ENCODE measurements around the gene LUZP2. TPM values are rescaled to one million over a fixed set of nuclear protein-coding genes. Genes with fewer than 3 reads are reported as not detected.

Gene LUZP2
- total and polyA plus RNA-seq, 4 donors, result 0.05 TPM; not detected in 3

- Histone ChIP-seq H3K27me3 (ENCODE audit: control insufficient read depth in 4 of 4, insufficient read depth in 4 of 4, low read length in 3 of 4) (no peaks in the 10 kb centered on the region), H3K4me3 (ENCODE audit: low read depth in 1 of 3, low read length in 3 of 3) (no peak overlapping the region), H3K27ac (ENCODE audit: low read depth in 1 of 2, low read length in 2 of 2) (no peak overlapping the region), H3K9ac (ENCODE audit: low read depth in 1 of 2, low read length in 2 of 2) (no peak overlapping the region), H3K36me3 (ENCODE audit: control insufficient read depth in 4 of 4, insufficient read depth in 3 of 4, low read depth in 1 of 4, low read length in 3 of 4) (no peaks in the 10 kb centered on the region), H3K4me1 (ENCODE audit: control insufficient read depth in 4 of 4, insufficient read depth in 4 of 4, low read length in 3 of 4) (no peaks in the 10 kb centered on the region), H3K9me3 (ENCODE audit: control insufficient read depth in 4 of 4, low read length in 3 of 4) (no peaks in the 10 kb centered on the region)
- 87% methylated on average over 1 of the region's 1 CpG for WGBS
- TF ChIP-seq NR2F2 (IDR thresholded peaks at IDR 0.05), result no peak
- TF ChIP-seq HNF4A (conservative IDR thresholded peaks at IDR 0.05), result no peak
- no peak for TF ChIP-seq FOXA2 (IDR thresholded peaks at IDR 0.05)
- TF ChIP-seq JUND (IDR thresholded peaks at IDR 0.05), result no peak
- TF ChIP-seq ATF3 (IDR thresholded peaks at IDR 0.05), result no peak
- TF ChIP-seq YY1 (IDR thresholded peaks at IDR 0.05), result no peak
- TF ChIP-seq FOXA1 (IDR thresholded peaks at IDR 0.05), result no peak
- TF ChIP-seq GABPA (IDR thresholded peaks at IDR 0.05 in 1 of 2, conservative IDR thresholded peaks at IDR 0.05 in 1 of 2), result no peak
- no peak for TF ChIP-seq HNF4G (IDR thresholded peaks at IDR 0.05)
- no peak for TF ChIP-seq EGR1 (IDR thresholded peaks at IDR 0.05; ENCODE audit: low read depth in 2 of 2)
- TF ChIP-seq, protein P1, sequence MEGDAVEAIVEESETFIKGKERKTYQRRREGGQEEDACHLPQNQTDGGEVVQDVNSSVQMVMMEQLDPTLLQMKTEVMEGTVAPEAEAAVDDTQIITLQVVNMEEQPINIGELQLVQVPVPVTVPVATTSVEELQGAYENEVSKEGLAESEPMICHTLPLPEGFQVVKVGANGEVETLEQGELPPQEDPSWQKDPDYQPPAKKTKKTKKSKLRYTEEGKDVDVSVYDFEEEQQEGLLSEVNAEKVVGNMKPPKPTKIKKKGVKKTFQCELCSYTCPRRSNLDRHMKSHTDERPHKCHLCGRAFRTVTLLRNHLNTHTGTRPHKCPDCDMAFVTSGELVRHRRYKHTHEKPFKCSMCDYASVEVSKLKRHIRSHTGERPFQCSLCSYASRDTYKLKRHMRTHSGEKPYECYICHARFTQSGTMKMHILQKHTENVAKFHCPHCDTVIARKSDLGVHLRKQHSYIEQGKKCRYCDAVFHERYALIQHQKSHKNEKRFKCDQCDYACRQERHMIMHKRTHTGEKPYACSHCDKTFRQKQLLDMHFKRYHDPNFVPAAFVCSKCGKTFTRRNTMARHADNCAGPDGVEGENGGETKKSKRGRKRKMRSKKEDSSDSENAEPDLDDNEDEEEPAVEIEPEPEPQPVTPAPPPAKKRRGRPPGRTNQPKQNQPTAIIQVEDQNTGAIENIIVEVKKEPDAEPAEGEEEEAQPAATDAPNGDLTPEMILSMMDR (IDR thresholded peaks at IDR 0.05; ENCODE audit: low read depth, low read length, missing input control), result no peak
- TF ChIP-seq, protein P2, sequence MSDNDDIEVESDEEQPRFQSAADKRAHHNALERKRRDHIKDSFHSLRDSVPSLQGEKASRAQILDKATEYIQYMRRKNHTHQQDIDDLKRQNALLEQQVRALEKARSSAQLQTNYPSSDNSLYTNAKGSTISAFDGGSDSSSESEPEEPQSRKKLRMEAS (IDR thresholded peaks at IDR 0.05), result no peak
- no peak for TF ChIP-seq RXRA (IDR thresholded peaks at IDR 0.05)
- TF ChIP-seq ZBTB33 (IDR thresholded peaks at IDR 0.05), result no peak
- no peak for TF ChIP-seq TAF1 (conservative IDR thresholded peaks at IDR 0.05)
- DNase-seq (ENCODE audit: low spot score), result no peak
Measured at GRCh38 chr11:24664399-24664798, 167.5 kb downstream of the LUZP2 start.

DNA sequence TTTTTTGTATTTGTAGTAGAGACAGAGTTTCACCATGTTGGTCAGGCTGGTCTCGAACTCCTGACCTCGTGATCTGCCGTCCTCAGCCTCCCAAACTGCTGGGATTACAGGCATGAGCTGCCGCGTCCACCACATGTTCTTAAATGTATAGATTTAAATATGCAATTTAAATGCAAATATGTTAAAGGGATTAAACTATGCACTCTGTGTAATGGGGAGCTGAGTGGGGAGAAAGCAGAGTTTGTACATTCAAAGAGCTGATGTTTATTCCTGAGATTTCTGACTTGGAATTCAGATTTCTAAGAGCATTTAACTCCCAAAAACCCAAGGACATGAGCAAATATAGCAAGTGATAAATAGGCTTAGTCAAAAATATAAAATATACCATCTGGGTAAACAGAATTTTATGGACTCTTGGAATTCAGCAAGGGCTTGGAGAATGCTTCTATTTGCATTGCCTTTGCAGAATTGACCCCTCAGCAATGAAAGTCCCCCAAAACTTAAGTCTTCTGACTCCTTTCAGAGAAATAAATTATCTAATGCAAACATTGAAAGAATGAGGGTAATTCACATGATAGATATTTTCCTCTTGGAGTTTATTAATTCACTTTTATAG is 170.6 kb downstream of the LUZP2 start:
- H3K4me3 ChIP-seq (ENCODE audit: low read depth in 1 of 3, low read length in 3 of 3), result no peak overlapping the region
- 92% methylated on average over 5 of the region's 5 CpGs for WGBS

More for the DNA sequence above, 170.6 kb downstream of the LUZP2 start:
- Histone ChIP-seq H3K27me3 (ENCODE audit: control insufficient read depth in 4 of 4, insufficient read depth in 4 of 4, low read length in 3 of 4) (no peaks in the 10 kb centered on the region), H3K36me3 (ENCODE audit: control insufficient read depth in 4 of 4, insufficient read depth in 3 of 4, low read depth in 1 of 4, low read length in 3 of 4) (no peaks in the 10 kb centered on the region), H3K9ac (ENCODE audit: low read depth in 1 of 2, low read length in 2 of 2) (no peak overlapping the region), H3K27ac (ENCODE audit: low read depth in 1 of 2, low read length in 2 of 2) (no peak overlapping the region), H3K4me1 (ENCODE audit: control insufficient read depth in 4 of 4, insufficient read depth in 4 of 4, low read length in 3 of 4) (no peaks in the 10 kb centered on the region), H3K9me3 (ENCODE audit: control insufficient read depth in 4 of 4, low read length in 3 of 4) (no peaks in the 10 kb centered on the region)
- no peak for DNase-seq (ENCODE audit: low spot score)
- no peak for TF ChIP-seq HNF4G (IDR thresholded peaks at IDR 0.05)
- TF ChIP-seq, protein P1 (IDR thresholded peaks at IDR 0.05; ENCODE audit: low read depth, low read length, missing input control), result no peak
- no peak for TF ChIP-seq TAF1 (conservative IDR thresholded peaks at IDR 0.05)
- no peak for TF ChIP-seq GABPA (IDR thresholded peaks at IDR 0.05 in 1 of 2, conservative IDR thresholded peaks at IDR 0.05 in 1 of 2)
- no peak for TF ChIP-seq FOXA2 (IDR thresholded peaks at IDR 0.05)
- TF ChIP-seq SP1 (IDR thresholded peaks at IDR 0.05), result no peak
- TF ChIP-seq FOXA1 (IDR thresholded peaks at IDR 0.05), result no peak
- TF ChIP-seq JUND (IDR thresholded peaks at IDR 0.05), result no peak
- no peak for TF ChIP-seq RXRA (IDR thresholded peaks at IDR 0.05)
- TF ChIP-seq NR2F2 (IDR thresholded peaks at IDR 0.05), result no peak
- TF ChIP-seq RAD21 (IDR thresholded peaks at IDR 0.05), result no peak
- TF ChIP-seq HNF4A (conservative IDR thresholded peaks at IDR 0.05), result no peak
- TF ChIP-seq ZBTB33 (IDR thresholded peaks at IDR 0.05), result no peak
- TF ChIP-seq, protein P3, sequence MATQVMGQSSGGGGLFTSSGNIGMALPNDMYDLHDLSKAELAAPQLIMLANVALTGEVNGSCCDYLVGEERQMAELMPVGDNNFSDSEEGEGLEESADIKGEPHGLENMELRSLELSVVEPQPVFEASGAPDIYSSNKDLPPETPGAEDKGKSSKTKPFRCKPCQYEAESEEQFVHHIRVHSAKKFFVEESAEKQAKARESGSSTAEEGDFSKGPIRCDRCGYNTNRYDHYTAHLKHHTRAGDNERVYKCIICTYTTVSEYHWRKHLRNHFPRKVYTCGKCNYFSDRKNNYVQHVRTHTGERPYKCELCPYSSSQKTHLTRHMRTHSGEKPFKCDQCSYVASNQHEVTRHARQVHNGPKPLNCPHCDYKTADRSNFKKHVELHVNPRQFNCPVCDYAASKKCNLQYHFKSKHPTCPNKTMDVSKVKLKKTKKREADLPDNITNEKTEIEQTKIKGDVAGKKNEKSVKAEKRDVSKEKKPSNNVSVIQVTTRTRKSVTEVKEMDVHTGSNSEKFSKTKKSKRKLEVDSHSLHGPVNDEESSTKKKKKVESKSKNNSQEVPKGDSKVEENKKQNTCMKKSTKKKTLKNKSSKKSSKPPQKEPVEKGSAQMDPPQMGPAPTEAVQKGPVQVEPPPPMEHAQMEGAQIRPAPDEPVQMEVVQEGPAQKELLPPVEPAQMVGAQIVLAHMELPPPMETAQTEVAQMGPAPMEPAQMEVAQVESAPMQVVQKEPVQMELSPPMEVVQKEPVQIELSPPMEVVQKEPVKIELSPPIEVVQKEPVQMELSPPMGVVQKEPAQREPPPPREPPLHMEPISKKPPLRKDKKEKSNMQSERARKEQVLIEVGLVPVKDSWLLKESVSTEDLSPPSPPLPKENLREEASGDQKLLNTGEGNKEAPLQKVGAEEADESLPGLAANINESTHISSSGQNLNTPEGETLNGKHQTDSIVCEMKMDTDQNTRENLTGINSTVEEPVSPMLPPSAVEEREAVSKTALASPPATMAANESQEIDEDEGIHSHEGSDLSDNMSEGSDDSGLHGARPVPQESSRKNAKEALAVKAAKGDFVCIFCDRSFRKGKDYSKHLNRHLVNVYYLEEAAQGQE (IDR thresholded peaks at IDR 0.05), result no peak
- TF ChIP-seq EGR1 (IDR thresholded peaks at IDR 0.05; ENCODE audit: low read depth in 2 of 2), result no peak
- TF ChIP-seq, protein P2 (IDR thresholded peaks at IDR 0.05), result no peak

Measured in liver (tissue), 9 donors.